IMR-90 (cell line): ENCODE measurements around the gene SEPHS1. TPM values are rescaled to one million over a fixed set of nuclear protein-coding genes. Genes with fewer than 3 reads are reported as not detected.

ENCODE experiments used
- ATAC-seq: fragments of 200-7000 bp; cut with Tn5 transposase; 2 replicates; pipeline ENCODE4 v1.9.1; 2020; ENCODE audit warnings: low read depth, mild to moderate bottlenecking, moderate library complexity
- BruUV-seq: library from RNA; stranded (reverse); fragments of 400-500 nt; replicated peaks from 2 replicates; lab custom pipeline; 2021; lab: Mats Ljungman, UMichigan
- CTCF ChIA-PET: fragments of 300-600 bp; formaldehyde crosslinking; extraction: SDS; loops from one replicate; lab custom pipeline; 2021; ENCODE audit warnings: antibody characterized with exemption; lab: Yijun Ruan, JAX
- POLR2A ChIA-PET: fragments of 300-600 bp; sonication (Branson Sonifier 250); formaldehyde crosslinking; loops from one replicate; lab custom pipeline; 2022; ENCODE audit warnings: antibody characterized with exemption; ENCODE audit not compliant: unreplicated experiment; lab: Charles Lee
- DNase-seq: peaks from one replicate; pipeline ENCODE4 v3.0.0; 2013
- H2AFZ ChIP-seq: replicated peaks from 2 replicates; pipeline ENCODE3; 2013; ENCODE audit warnings: low read length, mild to moderate bottlenecking; ENCODE audit not compliant: poor library complexity
- H2AK5ac ChIP-seq: 2 replicates; pipeline ENCODE4 v1.6.1; 2013; ENCODE audit warnings: low read depth, low read length, inconsistent platforms
- H2AK9ac ChIP-seq: replicated peaks from 2 replicates; pipeline ENCODE3; 2013; ENCODE audit warnings: mild to moderate bottlenecking, low read depth, low read length, moderate library complexity; ENCODE audit not compliant: poor library complexity
- H2BK120ac ChIP-seq: 2 replicates; pipeline ENCODE4 v1.6.1; 2013; ENCODE audit warnings: low read depth, low read length, inconsistent platforms
- H2BK15ac ChIP-seq: 3 replicates; pipeline ENCODE4 v1.6.1; 2013; ENCODE audit warnings: low read depth, low read length, inconsistent platforms
- H2BK20ac ChIP-seq: 2 replicates; pipeline ENCODE4 v1.6.1; 2013; ENCODE audit warnings: low read depth, mild to moderate bottlenecking, inconsistent platforms, low read length, moderate library complexity
- H2BK5ac ChIP-seq: 2 replicates; pipeline ENCODE4 v1.6.1; 2013; ENCODE audit warnings: mild to moderate bottlenecking, low read depth, low read length, inconsistent platforms; ENCODE audit not compliant: poor library complexity, severe bottlenecking
- H3K14ac ChIP-seq: replicated peaks from 2 replicates; pipeline ENCODE4 v1.6.1; 2013; ENCODE audit warnings: low read depth, low read length, inconsistent platforms
- H3K18ac ChIP-seq: 2 replicates; pipeline ENCODE4 v1.6.1; 2013; ENCODE audit warnings: low read depth, low read length, control low read depth
- H3K23ac ChIP-seq: 2 replicates; pipeline ENCODE4 v1.6.1; 2013; ENCODE audit warnings: low read depth, low read length, inconsistent platforms
- H3K27ac ChIP-seq: 2 replicates; pipeline ENCODE4 v1.5.1; 2013; ENCODE audit warnings: mild to moderate bottlenecking, control low read depth, low read length; ENCODE audit not compliant: insufficient read depth
- H3K27me3 ChIP-seq: 2 replicates; pipeline ENCODE4 v1.6.1; 2013; ENCODE audit warnings: low read length; ENCODE audit not compliant: control insufficient read depth, insufficient read depth
- H3K36me3 ChIP-seq: 2 replicates; pipeline ENCODE4 v1.6.1; 2013; ENCODE audit warnings: low read length, mixed read lengths; ENCODE audit not compliant: control insufficient read depth, insufficient read depth
- H3K4ac ChIP-seq: 2 replicates; pipeline ENCODE4 v1.6.1; 2013; ENCODE audit warnings: low read depth, low read length, inconsistent platforms
- H3K4me1 ChIP-seq: 2 replicates; pipeline ENCODE4 v1.6.1; 2013; ENCODE audit warnings: low read length, mixed read lengths; ENCODE audit not compliant: control insufficient read depth, insufficient read depth
- H3K4me2 ChIP-seq: 2 replicates; pipeline ENCODE4 v1.6.1; 2013; ENCODE audit warnings: low read depth, mild to moderate bottlenecking, control low read depth, low read length, moderate library complexity
- H3K4me3 ChIP-seq: 2 replicates; pipeline ENCODE4 v1.5.1; 2013; ENCODE audit warnings: low read depth, mild to moderate bottlenecking, control low read depth, low read length, moderate library complexity; ENCODE audit not compliant: insufficient read depth
- H3K56ac ChIP-seq: 2 replicates; pipeline ENCODE4 v1.6.1; 2013; ENCODE audit warnings: low read length, inconsistent platforms; ENCODE audit not compliant: insufficient read depth; ENCODE audit errors: extremely low read depth
- H3K79me1 ChIP-seq, 2 experiments: 2 replicates each; pipeline ENCODE4 v1.6.1; 2013; ENCODE audit warnings: low read length in 2 of 2, inconsistent platforms in 1 of 2, low read depth in 1 of 2
- H3K9ac ChIP-seq: 2 replicates; pipeline ENCODE4 v1.6.1; 2013; ENCODE audit warnings: low read depth, low read length, control low read depth
- H3K9me1 ChIP-seq: 2 replicates; pipeline ENCODE4 v1.6.1; 2013; ENCODE audit warnings: low read length, inconsistent platforms; ENCODE audit not compliant: insufficient read depth
- H3K9me3 ChIP-seq: 2 replicates; pipeline ENCODE4 v1.6.1; 2013; ENCODE audit warnings: low read length; ENCODE audit not compliant: control insufficient read depth, insufficient read depth
- H4K20me1 ChIP-seq: 2 replicates; pipeline ENCODE4 v1.6.1; 2013; ENCODE audit warnings: low read length, inconsistent platforms; ENCODE audit not compliant: insufficient read depth
- H4K5ac ChIP-seq: 2 replicates; pipeline ENCODE4 v1.6.1; 2013; ENCODE audit warnings: mild to moderate bottlenecking, low read depth, low read length, control low read depth
- H4K8ac ChIP-seq, 2 experiments: 2 replicates each; pipeline ENCODE4 v1.6.1; 2013; ENCODE audit warnings: low read depth in 2 of 2, low read length in 2 of 2, control low read depth in 1 of 2, inconsistent platforms in 1 of 2
- H4K91ac ChIP-seq: 2 replicates; pipeline ENCODE4 v1.6.1; 2013; ENCODE audit warnings: low read depth, low read length, inconsistent platforms; ENCODE audit not compliant: insufficient read depth
- BHLHE40 ChIP-seq: fragments of 150-350 bp; IDR thresholded peaks from 2 replicates; pipeline ENCODE4 v1.6.1; 2016; ENCODE audit warnings: mild to moderate bottlenecking, low read depth, low read length
- CEBPB ChIP-seq: IDR thresholded peaks from 2 replicates; pipeline ENCODE4 v1.6.1; 2012; ENCODE audit warnings: low read depth, low read length, improper control_type of control experiment
- CHD1 ChIP-seq: IDR thresholded peaks from 2 replicates; pipeline ENCODE4 v1.6.1; 2012; ENCODE audit warnings: low read depth, low read length, improper control_type of control experiment
- FOS ChIP-seq: fragments of 150-350 bp; IDR thresholded peaks from 2 replicates; pipeline ENCODE4 v1.6.1; 2016; ENCODE audit warnings: low read depth, low read length
- MAFK ChIP-seq: IDR thresholded peaks from 2 replicates; pipeline ENCODE4 v1.6.1; 2012; ENCODE audit warnings: low read depth, low read length, improper control_type of control experiment
- MAZ ChIP-seq: IDR thresholded peaks from 2 replicates; pipeline ENCODE4 v1.6.1; 2012; ENCODE audit warnings: low read depth, mild to moderate bottlenecking, low read length, improper control_type of control experiment, moderate library complexity, borderline replicate concordance
- MXI1 ChIP-seq: IDR thresholded peaks from 2 replicates; pipeline ENCODE4 v1.6.1; 2012; ENCODE audit warnings: low read depth, mild to moderate bottlenecking, low read length, moderate library complexity, borderline replicate concordance
- RAD21 ChIP-seq: IDR thresholded peaks from 2 replicates; pipeline ENCODE4 v1.6.1; 2012; ENCODE audit warnings: low read length, improper control_type of control experiment
- RFX5 ChIP-seq: IDR thresholded peaks from 2 replicates; pipeline ENCODE4 v1.8.0; 2012; ENCODE audit warnings: low read depth, mild to moderate bottlenecking, low read length, moderate library complexity
- SMC3 ChIP-seq: fragments of 150-350 bp; IDR thresholded peaks from 2 replicates; pipeline ENCODE4 v1.6.1; 2016; ENCODE audit warnings: low read depth, mild to moderate bottlenecking, antibody characterized with exemption, low read length, moderate library complexity
- WGBS, 2 experiments: methylation state at CpG; one replicate each; pipeline versions ENCODE4 v1.1.5 to v1.1.7; 2013; ENCODE audit warnings: missing lambda C conversion rate in 2 of 2; ENCODE audit not compliant: insufficient read length in 1 of 2; ENCODE audit errors: extremely low coverage in 2 of 2; 5-methylcytosine and 5-hydroxymethylcytosine counted together
- dilution Hi-C: fragments of 300-500 bp; cut with HindIII; formaldehyde crosslinking; loops from one replicate; pipeline ENCODE4 v1.14.3; 2018; ENCODE audit warnings: low sequenced_read_pairs; ENCODE audit not compliant: unreplicated experiment
- in situ Hi-C: fragments of 300-500 bp; cut with MboI; formaldehyde crosslinking; loops from 3 replicates; pipeline ENCODE4 v1.14.3; 2019; ENCODE audit warnings: low sequenced_read_pairs, inconsistent platforms, mixed read lengths
- intact Hi-C: fragments of 100-400 bp; cut with micrococcal nuclease; formaldehyde crosslinking; loops from 2 replicates; pipeline ENCODE4 v1.10.0; 2022
- polyA plus RNA-seq, 3 experiments: library from polyadenylated mRNA; depleted of rRNA; stranded (reverse); fragments of >200 nt; gene quantifications; 2 replicates each; pipeline ENCODE4 v1.2.3, GENCODE V29; 2012; ENCODE audit warnings: low replicate concordance in 1 of 3
- total RNA-seq: library from RNA; depleted of rRNA; stranded (reverse); fragments of >200 nt; gene quantifications from 2 replicates; pipeline ENCODE4 v1.2.3, GENCODE V29; 2012
- TF ChIP-seq, protein P1 (sequence below): conservative IDR thresholded peaks from 2 replicates; pipeline ENCODE4 v1.5.1; 2012; ENCODE audit warnings: mild to moderate bottlenecking, low read depth, low read length, improper control_type of control experiment

The SEPHS1 gene
- total and polyA plus RNA-seq, 2 of the 4 experiments (the other 2 are of a cell fraction): 39.4 to 69.4 TPM

DNA sequence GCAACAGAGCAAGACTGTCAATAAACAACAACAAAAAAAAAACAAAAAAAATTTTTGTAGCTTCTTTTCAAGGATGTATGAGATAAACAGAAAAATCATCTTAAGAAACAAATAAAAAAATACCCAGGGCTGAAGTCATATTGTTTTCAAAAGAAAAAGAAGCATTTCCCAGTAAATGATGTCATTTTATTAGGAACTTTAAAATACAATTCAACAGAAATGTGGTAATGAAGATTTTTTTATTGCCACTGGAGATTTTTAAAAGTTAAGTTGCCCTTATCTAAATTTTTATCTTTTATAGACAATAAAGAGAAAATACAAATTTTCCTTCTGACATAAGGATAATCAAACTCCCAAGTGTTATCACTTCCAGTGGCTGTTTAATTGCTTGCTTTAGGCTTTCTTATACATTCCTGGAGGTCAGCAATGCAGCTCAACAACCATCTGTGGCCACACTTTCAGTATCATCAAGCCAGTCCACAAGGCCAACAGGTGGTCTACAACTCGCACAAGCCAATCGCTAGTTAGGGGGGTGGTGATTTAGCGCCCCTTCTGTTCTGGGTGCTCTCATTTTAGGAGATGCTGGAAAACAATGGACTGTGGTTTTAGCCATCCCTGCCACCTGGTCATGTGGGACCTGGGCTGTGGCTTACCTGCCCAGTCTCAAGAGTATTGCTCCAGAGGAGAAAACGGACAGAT lies 10.8 kb downstream of the SEPHS1 start:
- H3K36me3 ChIP-seq: peaks cover 29% of the 10 kb centered on the region
- ATAC-seq (no peak), DNase-seq (no peak)
- no peak overlapping the region for H2BK20ac ChIP-seq
- no peak overlapping the region for H3K18ac ChIP-seq
- BruUV-seq: no TSS peak
- in situ Hi-C loops (no loop called here), intact Hi-C loops (no loop called here), dilution Hi-C loops (no loop called here)
- H3K79me1 ChIP-seq: peaks cover 30 to 48% of the 10 kb centered on the region in 2 experiments
- no peaks in the 10 kb centered on the region for H3K27me3 ChIP-seq
- no peak overlapping the region for H2AFZ ChIP-seq
- H4K8ac ChIP-seq: no peak overlapping the region
- no peak overlapping the region for H4K5ac ChIP-seq
- H2AK9ac ChIP-seq: no peak overlapping the region
- no peaks in the 10 kb centered on the region for H4K20me1 ChIP-seq
- H2BK120ac ChIP-seq: no peak overlapping the region
- no peak overlapping the region for H2AK5ac ChIP-seq
- no peak overlapping the region for H3K4ac ChIP-seq
- H2BK15ac ChIP-seq: no peak overlapping the region
- H3K9ac ChIP-seq: no peak overlapping the region
- H3K4me2 ChIP-seq: no peak overlapping the region
- H3K27ac ChIP-seq: no peak overlapping the region
- H3K4me3 ChIP-seq: no peak overlapping the region
- H2BK5ac ChIP-seq: no peak overlapping the region
- H3K9me1 ChIP-seq: peaks cover 6% of the 10 kb centered on the region
- no peak for TF ChIP-seq CEBPB
- no peak for TF ChIP-seq CHD1
- TF ChIP-seq FOS: no peak
- TF ChIP-seq MAZ: no peak
- TF ChIP-seq BHLHE40: no peak
- no peak for TF ChIP-seq RFX5
- TF ChIP-seq, protein P1, sequence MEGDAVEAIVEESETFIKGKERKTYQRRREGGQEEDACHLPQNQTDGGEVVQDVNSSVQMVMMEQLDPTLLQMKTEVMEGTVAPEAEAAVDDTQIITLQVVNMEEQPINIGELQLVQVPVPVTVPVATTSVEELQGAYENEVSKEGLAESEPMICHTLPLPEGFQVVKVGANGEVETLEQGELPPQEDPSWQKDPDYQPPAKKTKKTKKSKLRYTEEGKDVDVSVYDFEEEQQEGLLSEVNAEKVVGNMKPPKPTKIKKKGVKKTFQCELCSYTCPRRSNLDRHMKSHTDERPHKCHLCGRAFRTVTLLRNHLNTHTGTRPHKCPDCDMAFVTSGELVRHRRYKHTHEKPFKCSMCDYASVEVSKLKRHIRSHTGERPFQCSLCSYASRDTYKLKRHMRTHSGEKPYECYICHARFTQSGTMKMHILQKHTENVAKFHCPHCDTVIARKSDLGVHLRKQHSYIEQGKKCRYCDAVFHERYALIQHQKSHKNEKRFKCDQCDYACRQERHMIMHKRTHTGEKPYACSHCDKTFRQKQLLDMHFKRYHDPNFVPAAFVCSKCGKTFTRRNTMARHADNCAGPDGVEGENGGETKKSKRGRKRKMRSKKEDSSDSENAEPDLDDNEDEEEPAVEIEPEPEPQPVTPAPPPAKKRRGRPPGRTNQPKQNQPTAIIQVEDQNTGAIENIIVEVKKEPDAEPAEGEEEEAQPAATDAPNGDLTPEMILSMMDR: no peak
- TF ChIP-seq RAD21: no peak
- no peak for TF ChIP-seq MAFK
- TF ChIP-seq MXI1: no peak
- TF ChIP-seq SMC3: no peak
- WGBS, 2 experiments: no CpG with 5 or more reads among the region's 4 CpGs
- POLR2A ChIA-PET: no interaction called here
- H3K56ac ChIP-seq: no peak overlapping the region
- no peak overlapping the region for H3K14ac ChIP-seq
- no peak overlapping the region for H4K91ac ChIP-seq
- no peaks in the 10 kb centered on the region for H3K9me3 ChIP-seq
- H3K4me1 ChIP-seq: peaks cover 2% of the 10 kb centered on the region; the same call in 1 of the 2 replicates
- no peak overlapping the region for H3K23ac ChIP-seq
- CTCF ChIA-PET: no interaction called here
